SK-N-SH (cell line): ENCODE data around the gene AQP5. TPM values are rescaled to one million over a fixed set of nuclear protein-coding genes. Genes with fewer than 3 reads are reported as not detected.

Experiments used
- CTCF ChIA-PET: fragments of 300-600, 350-600 bp; formaldehyde crosslinking; extraction: SDS; loops from one replicate; lab custom pipeline; 2021; lab: Yijun Ruan, JAX
- POLR2A ChIA-PET: fragments of 350-600 bp; sonication (Branson Sonifier 250); formaldehyde crosslinking; extraction: SDS; loops from one replicate; lab custom pipeline; 2020; ENCODE audit warnings: antibody characterized with exemption, inconsistent platforms; lab: Yijun Ruan, JAX
- DNase-seq: peaks from one replicate; pipeline ENCODE4 v3.0.0; 2012
- H2AFZ ChIP-seq: fragments of 200-600 bp; sonication (generic); 2 replicates; pipeline ENCODE4 v1.8.1; 2016; ENCODE audit warnings: antibody characterized with exemption, mild to moderate bottlenecking, low read depth
- H3F3A ChIP-seq: fragments of 200-600 bp; sonication (generic); replicated peaks from 2 replicates; pipeline ENCODE3; 2016; ENCODE audit warnings: antibody characterized with exemption, mild to moderate bottlenecking; ENCODE audit not compliant: insufficient read depth
- H3K27ac ChIP-seq, 2 experiments: fragments of 200-500 bp in 1 of 2; fragments of 200-600 bp in 1 of 2; sonication (Bioruptor generic) in 1 of 2; sonication (generic), shearing (Covaris generic) in 1 of 2; 2 replicates each; pipeline versions ENCODE4 v1.5.1 to v1.6.1; 2014 to 2016; ENCODE audit warnings: low read depth in 2 of 2, inconsistent platforms in 1 of 2, low read length in 1 of 2, mild to moderate bottlenecking in 1 of 2, mixed read lengths in 1 of 2
- H3K27me3 ChIP-seq: fragments of 200-600 bp; sonication (generic), shearing (Covaris generic); 2 replicates; pipeline ENCODE4 v1.6.1; 2016; ENCODE audit warnings: mixed run types; ENCODE audit not compliant: insufficient read depth
- H3K36me3 ChIP-seq, 2 experiments: fragments of 200-500 bp in 1 of 2; fragments of 200-600 bp in 1 of 2; sonication (Bioruptor generic) in 1 of 2; sonication (generic) in 1 of 2; replicated peaks in 1 of 2; 2 replicates each; pipeline versions ENCODE3 to v1.5.1; 2014 to 2016; ENCODE audit warnings: low read length in 1 of 2, mild to moderate bottlenecking in 1 of 2; ENCODE audit not compliant: insufficient read depth in 2 of 2, control insufficient read depth in 1 of 2
- H3K4me1 ChIP-seq, 2 experiments: fragments of 200-500 bp in 1 of 2; fragments of 200-600 bp in 1 of 2; sonication (Bioruptor generic) in 1 of 2; sonication (generic), shearing (Covaris generic) in 1 of 2; 2 replicates each; pipeline versions ENCODE4 v1.5.1 to v1.6.1; 2014 to 2016; ENCODE audit warnings: low read depth in 1 of 2, low read length in 1 of 2, mixed run types in 1 of 2; ENCODE audit not compliant: insufficient read depth in 2 of 2, control insufficient read depth in 1 of 2
- H3K4me2 ChIP-seq: fragments of 200-600 bp; sonication (generic), shearing (Covaris generic); 2 replicates; pipeline ENCODE4 v1.6.1; 2017; ENCODE audit warnings: mixed run types
- H3K4me3 ChIP-seq, 2 experiments: fragments of 200-500 bp in 1 of 2; fragments of 200-600 bp in 1 of 2; sonication (Bioruptor generic) in 1 of 2; sonication (generic), shearing (Covaris generic) in 1 of 2; 2 replicates each; pipeline versions ENCODE4 v1.5.1 to v1.8.1; 2014 to 2016; ENCODE audit warnings: low read depth in 2 of 2, inconsistent platforms in 1 of 2, low read length in 1 of 2, mild to moderate bottlenecking in 1 of 2, mixed read lengths in 1 of 2, moderate library complexity in 1 of 2
- H3K79me2 ChIP-seq: fragments of 200-600 bp; sonication (generic); 2 replicates; pipeline ENCODE4 v1.8.1; 2017; ENCODE audit warnings: mild to moderate bottlenecking; ENCODE audit not compliant: insufficient read depth
- H3K9ac ChIP-seq: fragments of 200-600 bp; sonication (generic); 2 replicates; pipeline ENCODE4 v1.6.1; 2017; ENCODE audit warnings: mixed run types
- H3K9me2 ChIP-seq: fragments of 200-600 bp; sonication (generic); 2 replicates; pipeline ENCODE4 v1.6.1; 2017; ENCODE audit warnings: mixed run types
- H3K9me3 ChIP-seq: fragments of 200-600 bp; sonication (generic); 2 replicates; pipeline ENCODE4 v1.6.1; 2017; ENCODE audit warnings: mixed run types, mild to moderate bottlenecking, moderate library complexity
- H4K20me1 ChIP-seq: fragments of 200-600 bp; sonication (generic); 2 replicates; pipeline ENCODE4 v1.6.1; 2017; ENCODE audit warnings: mild to moderate bottlenecking, mixed run types; ENCODE audit not compliant: insufficient read depth
- ELF1 ChIP-seq: IDR thresholded peaks from 2 replicates; pipeline ENCODE4 v1.4.0; 2012
- EP300 ChIP-seq, 2 experiments: IDR thresholded peaks; 2 replicates each; pipeline versions ENCODE4 v1.4.0 to v1.6.1; 2012; ENCODE audit warnings: borderline replicate concordance in 1 of 2, low read depth in 1 of 2, low read length in 1 of 2
- EZH2phosphoT487 ChIP-seq: fragments of 200-600 bp; sonication (generic); IDR thresholded peaks from 2 replicates; pipeline ENCODE4 v1.6.1; 2017; ENCODE audit warnings: low read depth, mixed run types, mild to moderate bottlenecking, antibody characterized with exemption, moderate library complexity, borderline replicate concordance
- FOSL2 ChIP-seq: IDR thresholded peaks from 2 replicates; pipeline ENCODE4 v1.4.0; 2012; ENCODE audit warnings: low read depth, mild to moderate bottlenecking, moderate library complexity, borderline replicate concordance
- FOXJ3 ChIP-seq: sonication (generic); formaldehyde crosslinking; IDR thresholded peaks from 2 replicates; pipeline ENCODE4 v1.5.1; 2020; ENCODE audit warnings: mild to moderate bottlenecking, missing genetic modification reagents
- GABPA ChIP-seq: IDR thresholded peaks from 2 replicates; pipeline ENCODE4 v1.4.0; 2012; ENCODE audit warnings: low read depth, mild to moderate bottlenecking
- GATA2 ChIP-seq: sonication (generic); formaldehyde crosslinking; IDR thresholded peaks from 2 replicates; pipeline ENCODE4 v1.5.0; 2020; ENCODE audit warnings: mild to moderate bottlenecking, missing genetic modification reagents
- IRF3 ChIP-seq: fragments of 150-350 bp; IDR thresholded peaks from 2 replicates; pipeline ENCODE4 v1.6.1; 2016; ENCODE audit warnings: mild to moderate bottlenecking, low read depth, low read length
- JUND ChIP-seq: IDR thresholded peaks from 2 replicates; pipeline ENCODE4 v1.4.0; 2012
- MXI1 ChIP-seq: IDR thresholded peaks from 2 replicates; pipeline ENCODE4 v1.6.1; 2012; ENCODE audit warnings: mild to moderate bottlenecking, low read depth, low read length, improper control_type of control experiment
- NFIC ChIP-seq: IDR thresholded peaks from 2 replicates; pipeline ENCODE4 v1.4.0; 2012; ENCODE audit warnings: borderline replicate concordance
- PBX3 ChIP-seq: IDR thresholded peaks from 2 replicates; pipeline ENCODE4; 2012
- POLR2AphosphoS5 ChIP-seq: IDR thresholded peaks from 2 replicates; pipeline ENCODE4 v1.6.1; 2012; ENCODE audit warnings: low read depth, low read length
- RAD21 ChIP-seq: IDR thresholded peaks from 2 replicates; pipeline ENCODE4 v1.6.1; 2012; ENCODE audit warnings: mild to moderate bottlenecking, low read length
- RCOR1 ChIP-seq: fragments of 150-350 bp; IDR thresholded peaks from 2 replicates; pipeline ENCODE4 v1.6.1; 2017; ENCODE audit warnings: antibody characterized with exemption, low read length
- SIN3A ChIP-seq: IDR thresholded peaks from 2 replicates; pipeline ENCODE4 v1.6.1; 2012; ENCODE audit warnings: low read depth, mild to moderate bottlenecking, low read length, moderate library complexity, borderline replicate concordance
- SMC3 ChIP-seq: IDR thresholded peaks from 2 replicates; pipeline ENCODE4 v1.6.1; 2012; ENCODE audit warnings: low read depth, low read length, improper control_type of control experiment
- TAF1 ChIP-seq: IDR thresholded peaks from 2 replicates; pipeline ENCODE4 v1.6.1; 2012; ENCODE audit warnings: low read depth, mild to moderate bottlenecking, low read length, moderate library complexity, borderline replicate concordance
- TEAD4 ChIP-seq: IDR thresholded peaks from 2 replicates; pipeline ENCODE4 v1.4.0; 2012; ENCODE audit warnings: mild to moderate bottlenecking, borderline replicate concordance; ENCODE audit not compliant: insufficient read depth
- YY1 ChIP-seq: IDR thresholded peaks from 2 replicates; pipeline ENCODE4 v1.4.0; 2012; ENCODE audit warnings: low read depth, mild to moderate bottlenecking
- ZBTB33 ChIP-seq: IDR thresholded peaks from 2 replicates; pipeline ENCODE4 v1.4.0; 2012; ENCODE audit warnings: low read depth, borderline replicate concordance
- WGBS: methylation state at CpG from one replicate; pipeline ENCODE4 v1.1.6; 2017; ENCODE audit warnings: low lambda C conversion rate; 5-methylcytosine and 5-hydroxymethylcytosine counted together
- polyA plus RNA-seq, 3 experiments: library from polyadenylated mRNA; depleted of rRNA; stranded (reverse); fragments of >200 nt; gene quantifications; 2 replicates each; pipeline ENCODE4 v1.2.3, GENCODE V29; 2012
- TF ChIP-seq, protein P1 (sequence below): IDR thresholded peaks from 2 replicates; pipeline ENCODE4 v1.4.0; 2012; ENCODE audit warnings: low read depth, borderline replicate concordance

The AQP5 gene
- polyA plus RNA-seq, 1 of the 3 experiments (the other 2 are of a cell fraction), result 0.10 TPM

DNA sequence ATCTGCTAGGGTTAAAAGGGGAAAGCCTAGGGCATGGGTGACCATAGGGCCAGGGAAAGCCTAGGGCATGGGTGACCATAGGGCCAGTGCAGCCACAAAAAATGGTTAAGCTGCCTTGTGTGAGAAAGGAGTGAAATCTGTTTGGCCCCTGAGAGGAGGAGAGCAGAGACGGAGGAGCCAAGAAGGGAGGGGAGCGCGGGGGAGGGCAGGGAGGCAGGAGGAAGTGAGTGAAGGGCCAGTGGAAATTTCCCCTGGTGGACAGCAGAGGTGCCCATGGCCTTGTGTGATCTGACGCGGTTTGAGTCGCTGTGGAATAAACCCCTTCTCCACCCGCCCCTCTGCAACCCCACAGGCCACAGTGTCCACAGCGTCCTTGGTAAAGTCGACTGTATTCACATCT lies 10.5 kb downstream of the AQP5 start:
- H3K9ac ChIP-seq, result no peak overlapping the region
- H3K4me2 ChIP-seq, result no peak overlapping the region
- H3K9me2 ChIP-seq, result no peaks in the 10 kb centered on the region
- CTCF ChIA-PET, result interaction anchor here (0.6 to 20.3 kb wide), 12 partner anchors 9 to 104 kb away, joined by 3 to 1401 read pairs (median 6); partner anchors contain the start of gene ASIC1
- no peaks in the 10 kb centered on the region for H3F3A ChIP-seq
- no peak for TF ChIP-seq SMC3
- TF ChIP-seq EZH2phosphoT487, result no peak
- TF ChIP-seq RCOR1, result no peak
- no peak for TF ChIP-seq PBX3
- no peak for TF ChIP-seq TAF1
- no peak for TF ChIP-seq GABPA
- TF ChIP-seq GATA2, result no peak
- no peak for TF ChIP-seq MXI1
- TF ChIP-seq, all 33 proteins: peak for 0
- H3K9me3 ChIP-seq, result no peaks in the 10 kb centered on the region
- 98% methylated on average over 9 of the region's 9 CpGs for WGBS
- no peaks in the 10 kb centered on the region for H3K79me2 ChIP-seq
- DNase-seq, result peak; percentile 14
- no peaks in the 10 kb centered on the region for H3K27me3 ChIP-seq
- POLR2A ChIA-PET, result no interaction called here
- H3K27ac ChIP-seq, result no peak overlapping the region
- peaks cover 0 to 48% of the 10 kb centered on the region in 2 experiments; a peak in 1 of 4 replicates for H3K4me1 ChIP-seq
- H3K36me3 ChIP-seq, result no peaks in the 10 kb centered on the region
- H3K4me3 ChIP-seq, result no peak overlapping the region
- no peaks in the 10 kb centered on the region for H4K20me1 ChIP-seq
- H2AFZ ChIP-seq, result no peak overlapping the region

DNA sequence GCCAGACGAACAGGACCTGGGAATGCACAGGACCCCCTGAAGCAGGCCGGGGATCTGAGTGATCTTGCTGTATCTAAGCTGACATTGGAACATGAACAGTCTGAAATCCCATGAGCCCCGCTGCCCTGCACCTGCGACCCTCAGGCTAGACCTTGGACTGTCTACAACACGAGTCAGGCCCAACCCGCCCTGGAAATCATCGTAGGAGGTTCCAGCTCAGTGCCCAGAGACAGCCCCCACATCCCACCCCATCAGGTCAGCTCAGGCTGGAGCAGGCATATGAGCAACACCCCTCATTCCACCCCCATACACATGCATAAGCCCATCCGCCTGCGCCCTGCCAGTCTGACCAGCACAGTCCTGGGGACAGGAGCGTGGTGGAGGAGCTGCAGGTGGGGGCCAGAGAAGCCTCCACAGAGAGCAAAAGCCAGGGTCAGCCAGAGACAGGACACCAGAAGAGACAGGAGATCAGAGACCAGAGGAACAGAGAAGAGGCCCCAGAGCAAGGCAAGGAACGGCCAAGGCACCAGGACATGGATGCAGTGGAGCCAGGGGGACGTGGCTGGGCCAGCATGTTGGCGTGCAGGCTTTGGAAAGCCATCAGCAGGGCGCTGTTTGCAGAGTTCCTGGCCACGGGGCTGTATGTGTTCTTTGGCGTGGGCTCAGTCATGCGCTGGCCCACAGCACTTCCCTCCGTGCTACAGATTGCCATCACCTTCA lies 11.1 kb downstream of the AQP5 start, which contains the start of gene AQP6:
AQP6 (plus strand) TSS at position 307 of the 720 bp plus-strand sequence; CDS start at position 534, 227 bp downstream.
- Histone ChIP-seq H3K4me2 (no peak within 1 kb of the TSS), H3K4me1 (peaks cover 0 to 45% of the 10 kb centered on the region in 2 experiments; a peak in 1 of 4 replicates), H3F3A (no peaks in the 10 kb centered on the region), H3K27me3 (no peaks in the 10 kb centered on the region), H3K27ac (no peak within 1 kb of the TSS), H4K20me1 (no peaks in the 10 kb centered on the region), H3K9me3 (no peaks in the 10 kb centered on the region), H3K4me3 (no peak within 1 kb of the TSS), H3K9me2 (no peaks in the 10 kb centered on the region), H3K79me2 (no peaks in the 10 kb centered on the region), H3K36me3 (no peaks in the 10 kb centered on the region), H3K9ac (no peak within 1 kb of the TSS), H2AFZ (no peak within 1 kb of the TSS)
- DNase-seq, result peak; percentile 12
- ChIA-PET CTCF (interaction anchor here (0.6 to 20.3 kb wide), 11 partner anchors 8 to 105 kb away, joined by 3 to 1401 read pairs (median 6); partner anchors contain the start of gene ASIC1), POLR2A (no interaction called here)
- whole genome bisulfite sequencing, result 90% methylated on average over 13 of the region's 18 CpGs
- TF ChIP-seq, protein P1, sequence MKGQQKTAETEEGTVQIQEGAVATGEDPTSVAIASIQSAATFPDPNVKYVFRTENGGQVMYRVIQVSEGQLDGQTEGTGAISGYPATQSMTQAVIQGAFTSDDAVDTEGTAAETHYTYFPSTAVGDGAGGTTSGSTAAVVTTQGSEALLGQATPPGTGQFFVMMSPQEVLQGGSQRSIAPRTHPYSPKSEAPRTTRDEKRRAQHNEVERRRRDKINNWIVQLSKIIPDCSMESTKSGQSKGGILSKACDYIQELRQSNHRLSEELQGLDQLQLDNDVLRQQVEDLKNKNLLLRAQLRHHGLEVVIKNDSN, result no peak
- TF ChIP-seq NFIC, result no peak
- no peak for TF ChIP-seq FOXJ3 (CRISPR knock-in tag)
- no peak for TF ChIP-seq SIN3A
- no peak for TF ChIP-seq PBX3
- TF ChIP-seq RAD21, result no peak
- TF ChIP-seq YY1, result no peak
- no peak for TF ChIP-seq FOSL2
- TF ChIP-seq TEAD4, result no peak
- TF ChIP-seq EZH2phosphoT487, result no peak
- TF ChIP-seq ELF1, result no peak
- no peak for TF ChIP-seq POLR2AphosphoS5
- TF ChIP-seq JUND, result no peak
- TF ChIP-seq EP300 (IDR thresholded peaks at IDR 0.05; ENCODE audit: borderline replicate concordance in 1 of 2, low read depth in 1 of 2, low read length in 1 of 2), result no peak
- TF ChIP-seq IRF3, result no peak
- TF ChIP-seq GABPA, result no peak
- no peak for TF ChIP-seq ZBTB33
